Neuron (in vitro differentiated cells): ENCODE data around the gene SLC39A13.
A peak's percentile ranks its signal among the peaks of the same experiment; 100 is the strongest.

Experiments used
- H2AFZ ChIP-seq: one replicate; pipeline ENCODE4 v1.6.1; 2013; ENCODE audit warnings: low read depth, mild to moderate bottlenecking, inconsistent platforms, low read length, moderate library complexity
- H3K27me3 ChIP-seq: one replicate; pipeline ENCODE4 v1.6.1; 2013; ENCODE audit warnings: low read length; ENCODE audit not compliant: insufficient read depth
- H3K36me3 ChIP-seq: one replicate; pipeline ENCODE4 v1.6.1; 2013; ENCODE audit warnings: low read length; ENCODE audit not compliant: insufficient read depth
- H3K4me1 ChIP-seq: one replicate; pipeline ENCODE4 v1.6.1; 2013; ENCODE audit warnings: low read length; ENCODE audit not compliant: insufficient read depth
- H3K4me3 ChIP-seq: 2 replicates; pipeline ENCODE4 v1.5.1; 2013; ENCODE audit warnings: mild to moderate bottlenecking, low read length, moderate library complexity
- H3K9me3 ChIP-seq: one replicate; pipeline ENCODE4 v1.6.1; 2013; ENCODE audit warnings: low read length

Gene SLC39A13

DNA sequence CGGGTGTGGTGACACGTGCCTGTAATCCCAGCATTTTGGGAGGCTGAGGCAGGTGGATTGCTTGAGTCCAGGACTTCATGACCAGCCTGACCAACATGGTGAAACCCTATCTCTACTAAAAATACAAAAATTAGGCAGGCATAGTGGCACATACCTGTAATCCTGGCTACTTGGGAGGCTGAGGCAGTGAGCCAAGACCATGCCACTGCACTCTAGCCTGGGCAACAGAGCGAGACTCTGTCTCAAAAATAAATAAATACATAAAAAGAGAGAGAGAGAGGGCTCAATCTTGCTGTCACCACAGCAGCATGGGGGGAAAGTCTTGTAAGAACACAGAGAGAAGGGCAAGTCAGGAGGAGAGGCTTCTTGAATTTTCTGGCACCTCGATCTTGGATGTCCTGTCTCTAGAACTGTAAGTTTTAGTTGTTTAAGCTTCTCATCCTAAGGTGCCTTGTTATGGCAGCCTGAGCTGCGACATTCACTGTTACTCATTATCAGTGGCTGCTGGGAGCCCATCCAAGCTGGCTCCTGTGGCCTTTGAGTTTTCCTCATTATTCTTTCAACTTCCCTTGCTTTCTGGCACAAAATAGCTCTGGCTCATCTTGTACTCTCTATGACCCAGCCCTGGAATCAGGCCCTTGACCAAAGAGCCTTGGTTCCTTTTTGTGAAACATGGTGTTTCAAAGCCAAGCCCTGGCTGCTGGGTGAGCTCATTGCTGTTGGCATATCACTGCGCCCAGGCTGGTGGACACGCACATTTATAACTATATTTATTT, 25.8 kb downstream of the SLC39A13 start:
- Histone ChIP-seq H2AFZ (no peak overlapping the region), H3K4me3 (no peak overlapping the region), H3K4me1 (peaks cover 9% of the 10 kb centered on the region), H3K27me3 (no peaks in the 10 kb centered on the region), H3K9me3 (no peaks in the 10 kb centered on the region), H3K36me3 (no peaks in the 10 kb centered on the region)

GRCh38 chr11:47435687-47436086, 27.3 kb downstream of the SLC39A13 start:
- Histone ChIP-seq H3K27me3 (no peaks in the 10 kb centered on the region), H3K4me3 (no peak overlapping the region), H2AFZ (no peak overlapping the region), H3K4me1 (peaks cover 9% of the 10 kb centered on the region), H3K9me3 (no peaks in the 10 kb centered on the region), H3K36me3 (no peaks in the 10 kb centered on the region)

GRCh38 chr11:47436726-47437125, 28.3 kb downstream of the SLC39A13 start:
- H3K27me3 ChIP-seq: no peaks in the 10 kb centered on the region
- no peaks in the 10 kb centered on the region for H3K36me3 ChIP-seq
- H3K4me1 ChIP-seq: peaks cover 9% of the 10 kb centered on the region
- H2AFZ ChIP-seq: no peak overlapping the region
- no peak overlapping the region for H3K4me3 ChIP-seq
- no peaks in the 10 kb centered on the region for H3K9me3 ChIP-seq

DNA sequence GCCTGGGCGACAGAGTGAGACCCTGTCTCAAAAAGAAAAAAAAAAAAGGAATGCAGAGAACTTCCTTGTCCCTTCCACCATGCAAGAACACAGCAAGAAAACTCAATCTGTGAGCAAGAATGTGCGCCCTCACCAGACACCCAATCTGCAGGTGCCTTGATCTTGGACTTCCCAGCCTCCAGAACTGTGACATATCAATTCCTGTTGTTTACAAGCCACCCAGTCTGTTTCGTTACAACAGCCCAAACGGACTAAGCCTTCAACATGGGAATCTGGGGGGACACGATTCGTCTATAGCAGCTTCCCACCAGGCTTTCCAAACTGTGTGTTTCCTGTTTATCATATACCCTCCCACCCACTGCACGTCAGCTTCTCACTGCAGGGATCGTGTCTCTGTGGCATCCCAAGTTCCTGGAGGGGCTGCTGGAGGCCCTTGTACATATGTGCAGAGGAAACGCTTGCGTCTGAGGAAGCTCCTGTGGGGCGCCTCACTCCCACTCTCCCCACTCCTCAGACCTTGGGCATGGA, 28.9 kb downstream of the SLC39A13 start:
- Histone ChIP-seq H3K36me3 (no peaks in the 10 kb centered on the region), H2AFZ (peak overlapping the region; percentile 39), H3K27me3 (no peaks in the 10 kb centered on the region), H3K4me1 (peaks cover 9% of the 10 kb centered on the region), H3K9me3 (no peaks in the 10 kb centered on the region), H3K4me3 (no peak overlapping the region)

GRCh38 chr11:47437746-47438418, 29.5 kb downstream of the SLC39A13 start:
- Histone ChIP-seq H3K36me3 (no peaks in the 10 kb centered on the region), H3K4me3 (no peak overlapping the region), H3K27me3 (no peaks in the 10 kb centered on the region), H3K4me1 (peaks cover 9% of the 10 kb centered on the region), H3K9me3 (no peaks in the 10 kb centered on the region), H2AFZ (peak overlapping the region; percentile 39)

DNA sequence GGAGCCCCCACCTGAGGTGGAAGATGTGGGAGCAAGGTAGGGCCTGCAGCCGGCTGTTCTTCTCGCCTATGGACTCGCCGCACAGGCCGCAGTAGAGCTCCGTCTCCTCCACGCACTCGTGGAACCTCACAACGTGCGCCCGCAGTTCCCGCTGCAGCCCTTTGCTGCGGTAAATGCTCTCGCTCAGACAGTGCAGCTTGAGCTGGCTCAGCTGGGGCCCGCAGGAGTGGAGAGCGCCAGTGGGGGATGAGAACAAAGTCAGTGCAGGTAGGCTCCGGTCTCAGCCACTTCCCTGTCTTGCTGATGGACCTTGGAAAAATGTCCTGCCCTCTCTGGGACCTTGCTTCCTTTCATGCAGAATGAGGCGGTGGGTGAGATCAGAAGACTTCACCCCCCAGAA, 30.3 kb downstream of the SLC39A13 start:
- Histone ChIP-seq H3K4me1 (peaks cover 4% of the 10 kb centered on the region), H3K4me3 (no peak overlapping the region), H3K36me3 (no peaks in the 10 kb centered on the region), H3K27me3 (no peaks in the 10 kb centered on the region), H2AFZ (no peak overlapping the region), H3K9me3 (no peaks in the 10 kb centered on the region)

DNA sequence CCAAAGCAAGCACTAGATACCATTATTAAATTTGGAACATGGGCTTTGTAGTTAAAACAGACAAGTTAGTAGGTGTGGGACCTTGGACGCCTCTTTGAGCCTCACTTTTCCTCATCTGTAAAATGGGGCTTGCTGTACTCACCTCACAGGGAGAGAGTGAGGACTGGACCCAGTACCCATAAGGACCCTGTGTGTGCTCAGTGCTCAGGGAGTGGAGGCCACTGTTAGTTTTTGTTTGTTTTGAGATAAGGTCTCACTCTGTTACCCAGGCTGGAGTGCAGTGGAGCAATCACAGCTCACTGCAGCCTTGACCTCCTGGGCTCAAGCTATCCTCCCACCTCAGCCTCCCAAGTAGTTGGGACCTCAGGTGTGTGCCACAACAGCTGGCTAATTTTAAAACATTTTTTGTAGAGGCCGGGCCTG, 31.7 kb downstream of the SLC39A13 start:
- H3K27me3 ChIP-seq: no peaks in the 10 kb centered on the region

DNA sequence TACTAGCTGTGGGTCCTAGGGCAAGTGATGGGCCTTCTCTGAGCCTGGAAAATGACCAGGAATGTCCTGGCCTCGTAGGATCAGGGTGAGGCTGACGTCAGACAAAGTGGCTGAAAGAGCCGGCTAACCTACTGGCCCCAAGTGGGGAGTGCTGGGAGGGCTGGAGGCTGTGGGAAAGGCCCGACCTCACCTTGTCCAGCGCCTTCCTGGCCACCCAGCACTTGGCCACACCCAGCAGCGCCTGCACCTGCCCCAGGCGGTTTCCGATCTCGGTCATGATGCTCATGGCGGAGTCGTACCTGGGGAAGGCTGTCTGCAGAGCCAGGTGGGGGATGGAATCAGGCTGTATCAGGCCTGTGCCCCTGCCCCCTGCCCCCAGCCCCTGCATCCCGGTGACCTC, 33.0 kb downstream of the SLC39A13 start:
- Histone ChIP-seq H3K4me3 (no peak overlapping the region), H3K9me3 (no peaks in the 10 kb centered on the region), H2AFZ (no peak overlapping the region), H3K4me1 (peaks cover 4% of the 10 kb centered on the region), H3K27me3 (no peaks in the 10 kb centered on the region), H3K36me3 (no peaks in the 10 kb centered on the region)

More for the DNA sequence above, 31.7 kb downstream of the SLC39A13 start:
- Histone ChIP-seq H3K36me3 (no peaks in the 10 kb centered on the region), H3K9me3 (no peaks in the 10 kb centered on the region), H3K4me3 (no peak overlapping the region), H3K4me1 (peaks cover 4% of the 10 kb centered on the region), H2AFZ (no peak overlapping the region)

DNA sequence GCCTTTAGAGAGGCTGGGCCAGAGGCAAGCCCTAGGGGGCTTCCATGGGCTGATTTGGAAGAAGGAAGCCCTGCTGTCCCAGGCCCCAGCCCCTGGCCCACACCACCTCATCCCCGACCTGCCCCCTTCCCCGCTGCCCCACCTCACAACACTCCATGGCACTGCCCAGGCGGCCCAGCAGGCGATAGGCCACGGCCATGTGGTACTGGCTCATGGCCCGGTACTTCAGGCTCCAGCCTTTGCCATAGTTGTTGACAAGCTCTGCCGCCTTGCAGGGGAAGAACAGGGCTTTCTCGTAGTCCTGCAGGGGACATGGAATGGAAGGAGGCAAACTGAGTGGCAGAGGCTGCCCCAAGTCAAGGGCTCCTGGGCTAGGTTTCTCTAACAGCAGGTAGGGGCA, 34.1 kb downstream of the SLC39A13 start:
- H2AFZ ChIP-seq: no peak overlapping the region
- H3K4me1 ChIP-seq: peaks cover 4% of the 10 kb centered on the region
- H3K36me3 ChIP-seq: no peaks in the 10 kb centered on the region
- H3K27me3 ChIP-seq: no peaks in the 10 kb centered on the region
- no peak overlapping the region for H3K4me3 ChIP-seq
- H3K9me3 ChIP-seq: no peaks in the 10 kb centered on the region

DNA sequence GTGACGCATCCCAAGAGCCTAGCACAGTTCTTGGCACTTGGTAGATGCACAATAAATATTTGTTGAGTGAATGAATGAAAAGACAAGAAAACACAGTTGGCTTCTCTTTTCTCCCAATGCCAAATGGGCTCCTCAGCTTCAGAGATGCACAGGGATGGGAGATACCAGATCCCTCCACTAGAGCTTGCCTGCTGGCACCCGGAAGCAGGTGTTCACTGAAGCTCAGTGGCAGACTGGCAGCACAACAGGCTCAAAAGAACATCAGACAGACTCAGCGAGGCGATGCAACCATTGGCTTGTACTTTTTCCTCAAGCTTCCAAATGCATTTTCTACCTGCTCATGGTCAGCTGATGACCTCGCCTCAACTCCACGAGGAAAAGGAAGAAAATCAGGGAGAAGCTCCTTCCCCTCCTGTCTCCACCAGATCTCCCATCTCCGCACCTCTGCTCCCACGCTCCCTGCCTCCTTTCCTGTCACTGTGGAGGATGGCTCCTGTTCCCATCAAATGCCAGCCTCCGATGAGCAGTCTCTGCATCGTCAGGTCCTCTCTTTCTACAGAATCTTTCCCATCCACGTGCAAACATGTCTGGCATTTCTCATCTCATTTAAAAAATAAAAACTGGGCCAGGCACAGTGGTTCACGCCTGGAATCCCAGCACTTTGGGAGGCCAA, 34.8 kb downstream of the SLC39A13 start:
- no peak overlapping the region for H3K4me3 ChIP-seq
- no peaks in the 10 kb centered on the region for H3K27me3 ChIP-seq
- H3K4me1 ChIP-seq: no peaks in the 10 kb centered on the region
- no peak overlapping the region for H2AFZ ChIP-seq
- H3K9me3 ChIP-seq: no peaks in the 10 kb centered on the region
- no peaks in the 10 kb centered on the region for H3K36me3 ChIP-seq

DNA sequence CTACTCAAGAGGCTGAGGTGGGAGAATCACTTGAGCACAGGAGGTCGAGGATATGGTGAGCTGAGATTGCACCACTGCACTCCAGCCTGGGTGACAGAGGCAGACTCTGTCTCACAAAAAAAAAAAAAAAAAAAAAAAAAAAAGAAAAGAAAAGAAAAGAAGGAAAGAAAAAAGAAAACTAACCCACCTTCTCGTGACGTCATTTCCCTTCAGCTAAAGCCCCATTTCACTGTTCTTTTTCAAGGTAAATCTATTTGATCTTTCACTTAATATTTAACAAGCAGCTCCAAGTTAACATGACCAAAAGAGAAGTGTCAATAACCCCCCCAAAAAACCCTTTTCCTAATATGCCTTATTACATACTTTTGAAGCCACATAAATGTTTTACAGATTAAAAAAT, 35.4 kb downstream of the SLC39A13 start:
- Histone ChIP-seq H3K9me3 (no peaks in the 10 kb centered on the region), H2AFZ (no peak overlapping the region), H3K4me1 (no peaks in the 10 kb centered on the region), H3K36me3 (no peaks in the 10 kb centered on the region), H3K27me3 (no peaks in the 10 kb centered on the region), H3K4me3 (no peak overlapping the region)

GRCh38 chr11:47445840-47446239, 37.5 kb downstream of the SLC39A13 start:
- Histone ChIP-seq H3K36me3 (no peaks in the 10 kb centered on the region), H2AFZ (no peak overlapping the region), H3K4me1 (no peaks in the 10 kb centered on the region), H3K4me3 (no peak overlapping the region), H3K27me3 (no peaks in the 10 kb centered on the region), H3K9me3 (no peaks in the 10 kb centered on the region)

DNA sequence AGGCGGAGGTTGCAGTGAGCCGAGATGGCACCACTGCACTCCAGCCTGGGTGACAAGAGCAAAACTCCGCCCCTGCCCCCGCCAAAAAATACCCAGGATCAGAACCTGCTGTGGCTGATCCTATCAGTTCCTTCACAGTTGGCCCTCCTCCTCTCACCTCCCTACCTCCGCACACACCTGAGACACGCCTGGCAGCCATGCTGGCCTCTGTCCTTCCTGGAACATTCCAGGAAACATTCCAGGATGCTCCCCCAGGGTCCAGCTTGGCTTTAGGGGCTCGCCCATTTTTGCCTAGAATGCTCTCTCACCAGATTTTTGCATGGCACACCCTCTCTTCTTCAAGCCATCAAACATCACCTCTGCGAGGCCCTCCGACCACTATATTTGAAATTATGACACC, 38.4 kb downstream of the SLC39A13 start:
- Histone ChIP-seq H3K4me3 (no peak overlapping the region), H3K27me3 (no peaks in the 10 kb centered on the region), H2AFZ (no peak overlapping the region), H3K4me1 (no peaks in the 10 kb centered on the region), H3K9me3 (no peaks in the 10 kb centered on the region), H3K36me3 (no peaks in the 10 kb centered on the region)
